Thymus (tissue), 11 donors: ENCODE data around the gene TENT5A. TPM values are rescaled to one million over a fixed set of nuclear protein-coding genes. Genes with fewer than 3 reads are reported as not detected.

Experiments used
- DNase-seq, 9 donors: peaks; one replicate each; pipeline ENCODE4 v3.0.0-alpha.2; 2013; ENCODE audit warnings: low spot score in 9 of 9, low read depth in 6 of 9, missing footprints in 1 of 9
- H3K27ac ChIP-seq, 2 donors: one replicate each; pipeline ENCODE4 v1.5.1; 2013; ENCODE audit warnings: control low read depth in 1 of 2, low read depth in 1 of 2, low read length in 1 of 2, mild to moderate bottlenecking in 1 of 2, moderate library complexity in 1 of 2
- H3K27me3 ChIP-seq, 2 donors: one replicate each; pipeline ENCODE4 v1.5.1; 2013; ENCODE audit warnings: low read length in 1 of 2; ENCODE audit not compliant: control insufficient read depth in 2 of 2, insufficient read depth in 1 of 2
- H3K36me3 ChIP-seq, 2 donors: one replicate each; pipeline ENCODE4 v1.5.1; 2013; ENCODE audit warnings: low read length in 1 of 2, mild to moderate bottlenecking in 1 of 2, moderate library complexity in 1 of 2; ENCODE audit not compliant: control insufficient read depth in 2 of 2, insufficient read depth in 2 of 2
- H3K4me1 ChIP-seq, 2 donors: one replicate each; pipeline ENCODE4 v1.5.1; 2013; ENCODE audit warnings: low read length in 2 of 2; ENCODE audit not compliant: control insufficient read depth in 2 of 2, insufficient read depth in 2 of 2
- H3K4me3 ChIP-seq, 2 donors: one replicate each; pipeline ENCODE4 v1.5.1; 2013; ENCODE audit warnings: low read length in 2 of 2, control low read depth in 1 of 2, mild to moderate bottlenecking in 1 of 2
- H3K9me3 ChIP-seq, 2 donors: one replicate each; pipeline ENCODE4 v1.5.1; 2013; ENCODE audit warnings: low read length in 1 of 2, mild to moderate bottlenecking in 1 of 2; ENCODE audit not compliant: control insufficient read depth in 2 of 2, insufficient read depth in 1 of 2
- WGBS: extraction: QIAGEN DNeasy Blood & Tissue Kit; methylation state at CpG from one replicate; pipeline ENCODE4 v1.1.7; 2013; 5-methylcytosine and 5-hydroxymethylcytosine counted together
- polyA plus RNA-seq: library from polyadenylated mRNA; stranded (reverse); fragments of 200-250 nt; gene quantifications from one replicate; pipeline ENCODE4 v1.2.3, GENCODE V29; 2013
- total RNA-seq: library from RNA; stranded (reverse); fragments of 120-200 nt; gene quantifications from one replicate; pipeline ENCODE4 v1.2.4, GENCODE V29; 2013
- donor health status: healthy.

TENT5A gene
- total and polyA plus RNA-seq, 2 donors, result 4.2 to 4.7 TPM

DNA sequence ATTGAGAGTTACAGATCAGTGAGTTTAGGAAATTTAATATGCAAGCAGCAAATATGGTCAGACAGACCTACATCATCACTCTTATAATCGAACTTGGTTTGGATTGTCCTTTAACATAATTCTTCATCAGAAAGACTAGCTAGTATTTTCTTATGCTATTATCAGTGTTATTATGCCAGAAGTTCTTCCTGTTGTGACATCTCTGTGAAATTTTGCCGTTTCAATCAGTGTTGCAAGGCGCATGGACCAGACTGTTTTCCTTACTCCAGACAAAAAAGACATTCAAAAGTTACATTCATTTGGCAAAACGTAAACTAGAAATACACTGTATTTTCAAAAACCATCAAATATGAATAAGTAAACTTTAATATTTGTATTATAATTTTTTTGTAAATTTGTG is 5.7 kb upstream of the TENT5A start:
- peaks cover 0 to 23% of the 10 kb centered on the region in 2 donors for H3K27me3 ChIP-seq
- H3K4me1 ChIP-seq, result peaks cover 0 to 7% of the 10 kb centered on the region in 2 donors
- DNase-seq, result no peak
- H3K27ac ChIP-seq, result no peak overlapping the region
- H3K36me3 ChIP-seq, result no peaks in the 10 kb centered on the region
- H3K9me3 ChIP-seq, result no peaks in the 10 kb centered on the region
- 94% methylated on average over 4 of the region's 4 CpGs for WGBS
- no peak overlapping the region for H3K4me3 ChIP-seq

DNA sequence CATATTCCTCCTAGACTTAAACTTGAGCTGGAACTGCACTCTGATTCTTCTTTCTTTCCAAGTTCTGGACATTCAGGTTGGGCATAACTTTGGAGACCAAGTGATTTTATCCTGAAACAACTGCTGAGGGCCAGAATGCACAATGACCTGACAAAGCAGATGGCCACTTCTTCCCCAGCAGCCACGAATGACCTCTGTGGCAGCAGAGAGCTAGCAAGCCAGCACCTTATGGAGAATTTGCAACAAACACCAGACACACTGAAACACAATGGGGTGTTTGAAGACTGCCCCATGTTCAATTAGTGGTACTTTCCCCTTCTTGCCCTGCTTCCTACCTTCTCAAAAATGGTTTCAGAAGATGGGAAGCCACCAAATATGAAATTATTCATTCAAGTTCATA is 4.2 kb upstream of the TENT5A start:
- H3K4me1 ChIP-seq, result peaks cover 3 to 15% of the 10 kb centered on the region in 2 donors
- 86% methylated on average over 1 of the region's 1 CpG for WGBS
- H3K4me3 ChIP-seq, result no peak overlapping the region
- no peaks in the 10 kb centered on the region for H3K36me3 ChIP-seq
- no peak overlapping the region for H3K27ac ChIP-seq
- DNase-seq, result no peak
- peaks cover 4 to 38% of the 10 kb centered on the region in 2 donors for H3K27me3 ChIP-seq
- peaks cover 0 to 5% of the 10 kb centered on the region in 2 donors for H3K9me3 ChIP-seq

DNA sequence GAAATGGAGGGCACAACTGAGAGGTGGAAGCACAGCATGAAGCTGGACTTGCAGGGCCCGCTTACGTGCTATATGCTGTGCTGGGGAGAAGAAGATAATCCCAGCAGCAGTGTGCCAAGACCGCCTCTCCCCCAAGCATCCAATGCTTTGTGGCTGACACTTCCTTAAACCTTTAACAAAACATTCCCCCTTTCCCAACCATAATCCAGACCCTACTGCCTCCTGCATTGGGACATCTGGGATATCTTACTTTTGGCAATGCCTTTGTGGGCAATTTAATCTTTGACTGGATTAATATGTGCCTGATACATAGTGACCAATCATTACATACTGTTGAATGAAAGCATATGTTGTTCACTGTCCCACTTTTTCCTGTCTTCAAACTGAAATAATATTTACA is 3.1 kb upstream of the TENT5A start:
- H3K4me1 ChIP-seq, result peaks cover 8 to 21% of the 10 kb centered on the region in 2 donors
- peaks cover 15 to 49% of the 10 kb centered on the region in 2 donors for H3K27me3 ChIP-seq
- peaks cover 0 to 8% of the 10 kb centered on the region in 2 donors for H3K9me3 ChIP-seq
- WGBS, result 79% methylated on average over 3 of the region's 3 CpGs
- H3K36me3 ChIP-seq, result no peaks in the 10 kb centered on the region
- no peak overlapping the region for H3K4me3 ChIP-seq
- DNase-seq, result no peak
- H3K27ac ChIP-seq, result no peak overlapping the region

DNA sequence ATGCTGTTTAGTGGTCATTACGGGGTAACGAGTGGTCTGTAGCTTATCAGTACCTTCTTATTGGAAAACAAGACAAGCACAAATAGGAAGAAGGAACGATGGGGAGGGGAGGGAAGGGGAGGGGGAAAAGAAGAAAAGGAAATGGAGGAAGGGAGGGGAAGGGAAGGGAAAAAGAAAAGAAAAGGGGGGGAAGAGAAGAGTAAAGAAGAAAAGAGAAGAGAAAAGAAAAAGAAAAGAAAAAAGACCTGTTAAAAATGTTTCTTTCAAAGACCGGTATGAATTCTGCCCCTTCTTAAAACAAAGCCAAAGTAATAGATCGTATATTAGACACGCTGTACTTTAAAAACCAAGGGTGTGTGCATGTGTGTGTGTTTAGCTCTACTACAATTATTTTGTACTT is 2.4 kb upstream of the TENT5A start:
- Histone ChIP-seq H3K4me1 (peaks cover 8 to 21% of the 10 kb centered on the region in 2 donors), H3K4me3 (no peak overlapping the region), H3K27ac (no peak overlapping the region), H3K27me3 (peaks cover 20 to 56% of the 10 kb centered on the region in 2 donors), H3K9me3 (peaks cover 0 to 8% of the 10 kb centered on the region in 2 donors), H3K36me3 (no peaks in the 10 kb centered on the region)
- no peak for DNase-seq
- 98% methylated on average over 6 of the region's 6 CpGs for WGBS

GRCh38 chr6:81753711-81754577 is 1.5 kb upstream of the TENT5A start:
- Histone ChIP-seq H3K36me3 (no peaks in the 10 kb centered on the region), H3K4me1 (peaks cover 8 to 21% of the 10 kb centered on the region in 2 donors), H3K9me3 (peaks cover 0 to 8% of the 10 kb centered on the region in 2 donors), H3K27ac (peak overlapping the region; percentile 48 to 81), H3K4me3 (peak overlapping the region; percentile 80 to 91), H3K27me3 (peaks cover 20 to 59% of the 10 kb centered on the region in 2 donors)
- DNase-seq, result peak; percentile 24 to 85 (median 65)
- 23% methylated on average over 43 of the region's 43 CpGs for WGBS

GRCh38 chr6:81752921-81753710 is 635 bp upstream of the TENT5A start:
- Histone ChIP-seq H3K27ac (peak overlapping the region; percentile 86 to 94), H3K36me3 (no peaks in the 10 kb centered on the region), H3K27me3 (peaks cover 20 to 59% of the 10 kb centered on the region in 2 donors), H3K4me3 (peak overlapping the region; percentile 80 to 91), H3K9me3 (peaks cover 0 to 8% of the 10 kb centered on the region in 2 donors), H3K4me1 (peaks cover 8 to 21% of the 10 kb centered on the region in 2 donors)
- peak in 8 of 9 donors; percentile 10 to 62 (median 38) for DNase-seq
- under 1% methylated on average over 63 of the region's 63 CpGs for WGBS

GRCh38 chr6:81751388-81752083 is 945 bp downstream of the TENT5A start:
- Histone ChIP-seq H3K4me1 (peaks cover 8 to 21% of the 10 kb centered on the region in 2 donors), H3K27me3 (peaks cover 20 to 56% of the 10 kb centered on the region in 2 donors), H3K36me3 (no peaks in the 10 kb centered on the region), H3K9me3 (peaks cover 0 to 8% of the 10 kb centered on the region in 2 donors), H3K4me3 (peak overlapping the region; percentile 80 to 91), H3K27ac (peak overlapping the region; percentile 86 to 94)
- 3% methylated on average over 65 of the region's 65 CpGs for WGBS
- peak in 4 of 9 donors; percentile 9 to 43 (median 20) for DNase-seq

GRCh38 chr6:81750681-81751387 is 1.6 kb downstream of the TENT5A start:
- Histone ChIP-seq H3K9me3 (peaks cover 0 to 8% of the 10 kb centered on the region in 2 donors), H3K27me3 (peaks cover 20 to 56% of the 10 kb centered on the region in 2 donors), H3K4me3 (peak overlapping the region; percentile 80 to 91), H3K36me3 (no peaks in the 10 kb centered on the region), H3K4me1 (peaks cover 8 to 21% of the 10 kb centered on the region in 2 donors), H3K27ac (no peak overlapping the region)
- 14% methylated on average over 12 of the region's 12 CpGs for WGBS
- DNase-seq, result no peak
